Epithelial cell of proximal tubule (primary cell): Measurements from ENCODE around the gene NOLC1. TPM values are rescaled to one million over a fixed set of nuclear protein-coding genes. Genes with fewer than 3 reads are reported as not detected.
A peak's percentile ranks its signal among the peaks of the same experiment; 100 is the strongest.

Source experiments
- DNase-seq: peaks from one replicate; pipeline ENCODE4 v3.0.0-alpha.2; 2011; ENCODE audit warnings: low read depth
- H3K4me3 ChIP-seq: 2 replicates; pipeline ENCODE4 v1.5.1; 2011; ENCODE audit warnings: low read depth, mild to moderate bottlenecking, low read length
- total RNA-seq: library from RNA; depleted of rRNA; stranded (reverse); fragments of >200 nt; gene quantifications from 2 replicates; pipeline ENCODE4 v1.2.3, GENCODE V29; 2015
- TF ChIP-seq, protein P1 (sequence below): conservative IDR thresholded peaks from 2 replicates; pipeline ENCODE4 v1.5.1; 2012; ENCODE audit warnings: low read depth, mild to moderate bottlenecking, low read length

NOLC1 gene
- total RNA-seq, 1 donor from 2014 or later = 100 TPM

DNA sequence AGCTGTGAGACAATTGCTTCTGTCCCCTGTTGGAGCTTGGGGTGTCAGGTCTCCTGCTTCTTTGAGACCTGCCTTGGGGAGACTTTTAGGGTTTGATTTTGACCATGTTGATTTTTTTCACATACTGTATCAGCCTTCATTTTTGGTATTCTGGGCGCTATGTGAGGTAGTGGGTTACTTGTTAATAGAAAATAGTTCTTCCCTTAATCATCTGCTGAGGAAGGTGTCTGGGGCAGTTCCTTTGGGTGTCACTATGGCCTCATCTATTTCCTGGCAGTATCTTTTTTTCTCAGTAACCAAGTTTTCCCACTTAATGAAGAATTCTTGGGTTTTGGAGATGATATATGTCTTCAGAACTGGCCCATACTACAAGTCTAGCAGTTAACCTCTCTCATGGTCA, 4.6 kb upstream of the NOLC1 start:
- TF ChIP-seq, protein P1, sequence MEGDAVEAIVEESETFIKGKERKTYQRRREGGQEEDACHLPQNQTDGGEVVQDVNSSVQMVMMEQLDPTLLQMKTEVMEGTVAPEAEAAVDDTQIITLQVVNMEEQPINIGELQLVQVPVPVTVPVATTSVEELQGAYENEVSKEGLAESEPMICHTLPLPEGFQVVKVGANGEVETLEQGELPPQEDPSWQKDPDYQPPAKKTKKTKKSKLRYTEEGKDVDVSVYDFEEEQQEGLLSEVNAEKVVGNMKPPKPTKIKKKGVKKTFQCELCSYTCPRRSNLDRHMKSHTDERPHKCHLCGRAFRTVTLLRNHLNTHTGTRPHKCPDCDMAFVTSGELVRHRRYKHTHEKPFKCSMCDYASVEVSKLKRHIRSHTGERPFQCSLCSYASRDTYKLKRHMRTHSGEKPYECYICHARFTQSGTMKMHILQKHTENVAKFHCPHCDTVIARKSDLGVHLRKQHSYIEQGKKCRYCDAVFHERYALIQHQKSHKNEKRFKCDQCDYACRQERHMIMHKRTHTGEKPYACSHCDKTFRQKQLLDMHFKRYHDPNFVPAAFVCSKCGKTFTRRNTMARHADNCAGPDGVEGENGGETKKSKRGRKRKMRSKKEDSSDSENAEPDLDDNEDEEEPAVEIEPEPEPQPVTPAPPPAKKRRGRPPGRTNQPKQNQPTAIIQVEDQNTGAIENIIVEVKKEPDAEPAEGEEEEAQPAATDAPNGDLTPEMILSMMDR = no peak
- no peak for DNase-seq
- H3K4me3 ChIP-seq = no peak overlapping the region

DNA sequence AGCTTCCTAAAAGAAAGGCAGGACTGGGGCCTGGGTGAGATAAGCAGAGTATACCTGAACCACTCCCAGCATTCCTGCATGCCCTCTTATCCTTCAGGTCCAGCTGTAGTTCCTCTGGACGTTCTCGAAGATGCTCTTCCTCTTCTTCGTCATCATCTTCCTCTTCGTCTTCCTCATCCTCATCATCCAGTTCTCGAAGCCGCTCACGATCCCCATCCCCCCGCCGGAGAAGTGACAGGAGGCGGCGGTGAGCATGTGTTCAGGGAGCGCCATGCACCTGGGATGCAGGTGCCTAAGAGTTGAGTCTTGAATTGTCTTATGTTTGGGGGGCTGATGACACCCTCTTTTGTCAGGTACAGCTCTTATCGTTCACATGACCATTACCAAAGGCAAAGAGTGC, 3.9 kb upstream of the NOLC1 start:
- DNase-seq = no peak
- TF ChIP-seq, protein P1 = no peak

DNA sequence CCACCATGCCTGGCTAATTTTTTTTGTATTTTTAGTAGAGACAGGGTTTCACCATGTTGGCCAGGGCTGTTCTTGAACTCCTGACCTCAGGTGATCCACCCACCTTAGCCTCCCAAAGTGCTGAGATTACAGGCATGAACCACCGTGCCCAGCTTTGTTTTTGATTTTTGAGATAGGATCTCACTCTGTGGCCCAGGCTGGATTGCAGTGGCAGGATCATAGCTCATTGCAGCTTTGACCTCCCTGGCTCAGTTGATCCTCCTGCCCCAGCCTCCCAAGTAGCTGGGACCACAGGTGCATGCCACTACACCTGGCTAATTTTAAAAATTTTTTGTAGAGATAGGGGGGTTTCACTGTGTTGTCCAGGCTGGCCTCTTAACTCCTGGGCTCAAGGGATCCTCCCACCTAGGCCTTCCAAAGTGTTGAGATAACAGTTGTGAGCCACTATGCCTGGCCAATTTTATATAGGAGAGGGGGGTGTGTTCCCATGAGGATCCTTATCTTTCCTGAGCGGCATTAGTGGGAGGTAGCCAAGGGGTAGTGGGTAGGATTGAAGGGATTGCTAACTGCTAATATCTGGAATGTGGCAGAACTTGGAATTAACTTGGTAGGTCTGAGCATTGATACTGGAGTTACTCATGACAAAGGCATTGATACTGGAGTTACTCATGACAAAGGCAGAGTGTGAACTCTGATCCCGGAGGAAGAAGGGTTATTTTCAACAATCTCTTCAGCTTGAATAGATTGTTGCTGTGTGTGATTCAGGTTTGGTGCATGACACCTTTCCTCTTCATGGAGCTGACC, 1.0 kb upstream of the NOLC1 start:
- peak; percentile 73 for DNase-seq
- H3K4me3 ChIP-seq = peak overlapping the region; percentile 94
- TF ChIP-seq, protein P1 = no peak

More for the DNA sequence above, 3.9 kb upstream of the NOLC1 start:
- H3K4me3 ChIP-seq = no peak overlapping the region

DNA sequence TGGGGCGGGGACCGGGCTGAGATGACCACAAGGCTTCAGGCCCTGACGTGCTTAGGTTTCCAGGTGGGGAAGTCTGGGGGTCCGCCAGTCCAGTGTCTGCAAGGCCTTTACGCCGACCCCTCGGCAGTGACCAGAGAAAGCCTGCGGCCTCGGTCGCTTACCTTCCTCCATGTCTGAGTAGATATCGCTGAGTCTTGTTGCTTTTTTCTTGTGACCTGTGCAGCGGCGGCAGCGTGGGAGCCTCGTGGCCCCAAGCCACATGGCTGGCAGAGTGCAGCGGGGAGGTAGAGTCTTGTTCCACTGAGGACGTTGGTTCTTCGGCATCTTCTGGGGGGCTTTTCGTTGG, 329 bp downstream of the NOLC1 start:
- peak overlapping the region; percentile 94 for H3K4me3 ChIP-seq
- TF ChIP-seq, protein P1 = no peak
- no peak for DNase-seq

DNA sequence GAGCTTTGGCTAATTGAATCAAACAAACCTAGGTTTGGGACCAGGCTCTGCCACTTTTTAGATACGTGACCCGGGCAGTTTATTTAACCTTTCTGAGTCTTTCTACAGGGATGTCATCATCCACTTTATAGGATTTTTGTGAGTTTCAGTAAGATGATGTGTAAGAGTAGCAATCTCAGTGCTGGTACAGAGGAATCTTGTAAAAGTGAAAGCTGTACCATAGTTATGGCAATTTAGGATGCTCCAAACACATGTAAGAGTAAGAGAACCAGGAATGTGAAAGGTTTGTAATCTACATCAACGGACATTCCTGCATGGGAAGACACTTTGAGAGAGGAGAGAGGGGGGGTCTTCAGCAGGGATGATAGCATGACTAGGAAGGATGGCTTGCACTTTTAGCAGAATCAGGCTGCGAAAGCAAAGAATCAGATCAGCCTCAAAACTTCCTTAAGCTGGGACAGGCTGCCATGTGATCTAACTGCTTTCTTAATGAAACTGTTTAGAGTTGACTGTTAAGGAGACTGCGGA, 968 bp downstream of the NOLC1 start:
- TF ChIP-seq, protein P1 = no peak
- peak overlapping the region; percentile 94 for H3K4me3 ChIP-seq
- DNase-seq = no peak

DNA sequence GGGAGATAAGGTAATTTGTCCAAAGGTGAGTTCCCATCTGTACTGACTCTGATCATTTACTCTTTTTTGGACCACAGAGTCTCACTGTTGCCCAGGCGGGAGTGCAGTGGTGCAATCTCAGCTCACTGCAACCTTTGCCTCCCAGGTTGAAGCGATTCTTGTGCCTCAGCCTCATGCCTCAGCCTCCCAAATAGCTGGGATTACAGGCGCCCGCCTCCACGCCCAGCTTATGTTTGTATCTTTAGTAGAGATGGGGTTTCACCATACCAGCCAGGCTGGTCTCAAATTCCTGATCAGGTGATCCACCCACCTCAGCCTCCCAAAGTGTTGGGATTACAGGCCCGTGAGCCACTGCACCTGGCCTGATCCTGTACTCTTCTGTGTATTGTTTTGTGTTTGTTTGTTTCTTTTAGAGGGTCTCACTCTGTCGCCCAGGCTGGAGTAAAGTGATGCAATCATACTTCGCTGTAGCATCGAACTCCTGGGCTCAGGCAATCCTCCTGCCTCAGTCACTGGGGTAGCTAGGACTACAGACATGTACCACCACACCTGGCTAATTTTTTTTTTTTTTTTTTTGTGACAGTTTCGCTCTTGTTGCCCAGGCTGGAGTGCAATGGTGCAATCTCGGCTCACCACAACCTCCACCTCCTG, 2.4 kb downstream of the NOLC1 start:
- no peak overlapping the region for H3K4me3 ChIP-seq
- DNase-seq = no peak
- TF ChIP-seq, protein P1 = no peak

DNA sequence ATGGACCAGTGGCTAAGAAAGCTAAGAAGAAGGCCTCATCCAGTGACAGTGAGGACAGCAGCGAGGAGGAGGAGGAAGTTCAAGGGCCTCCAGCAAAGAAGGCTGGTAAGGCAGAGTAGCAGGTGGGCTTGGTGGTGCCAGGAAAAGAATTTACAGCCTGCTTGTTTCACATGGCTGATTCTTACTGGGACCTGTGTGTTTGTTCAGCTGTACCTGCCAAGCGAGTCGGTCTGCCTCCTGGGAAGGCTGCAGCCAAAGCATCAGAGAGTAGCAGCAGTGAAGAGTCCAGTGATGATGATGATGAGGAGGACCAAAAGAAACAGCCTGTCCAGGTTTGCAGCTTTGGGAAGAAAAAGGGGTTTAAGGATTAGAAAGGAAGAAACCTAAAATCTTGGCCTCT, 5.0 kb downstream of the NOLC1 start:
- TF ChIP-seq, protein P1 = no peak
- DNase-seq = no peak
- H3K4me3 ChIP-seq = no peak overlapping the region
